OCI-LY7 (cell line): Measurements from ENCODE around the gene PARD3B.

Source experiments
- CTCF ChIP-seq: fragments of 200-600 bp; sonication (generic); conservative IDR thresholded peaks from 2 replicates; pipeline ENCODE4 v1.5.1; 2014; ENCODE audit warnings: mild to moderate bottlenecking, antibody characterized with exemption, low read length, moderate library complexity, mixed read lengths
- EZH2phosphoT487 ChIP-seq: fragments of 200-600 bp; sonication (generic); IDR thresholded peaks from 2 replicates; pipeline ENCODE4 v1.6.1; 2018; ENCODE audit warnings: low read depth, borderline replicate concordance, mild to moderate bottlenecking, mixed run types, antibody characterized with exemption, low read length, moderate library complexity, mixed read lengths

GRCh38 chr2:204538182-204539018 is 6.9 kb upstream of the PARD3B start:
- TF ChIP-seq CTCF (no peak), EZH2phosphoT487 (no peak)
